Liver (tissue), 9 donors: ENCODE measurements around the gene EHBP1. TPM values are rescaled to one million over a fixed set of nuclear protein-coding genes. Genes with fewer than 3 reads are reported as not detected.

Experiments
- DNase-seq: peaks from one replicate; pipeline ENCODE4 v3.0.0-alpha.2; 2017; ENCODE audit warnings: low spot score
- H3K27ac ChIP-seq, 2 donors: one replicate each; pipeline ENCODE4 v1.7.0; 2013; ENCODE audit warnings: inconsistent platforms in 2 of 2, low read length in 2 of 2, control low read depth in 1 of 2, low read depth in 1 of 2, mild to moderate bottlenecking in 1 of 2
- H3K27me3 ChIP-seq, 4 donors: one replicate each; pipeline versions ENCODE4 v1.6.1 to v1.7.0; 2013; ENCODE audit warnings: low read length in 3 of 4, inconsistent platforms in 1 of 4, mild to moderate bottlenecking in 1 of 4, moderate library complexity in 1 of 4; ENCODE audit not compliant: control insufficient read depth in 4 of 4, insufficient read depth in 4 of 4
- H3K36me3 ChIP-seq, 4 donors: one replicate each; pipeline versions ENCODE4 v1.6.1 to v1.7.0; 2013; ENCODE audit warnings: low read length in 3 of 4, mild to moderate bottlenecking in 3 of 4, low read depth in 1 of 4, moderate library complexity in 1 of 4; ENCODE audit not compliant: control insufficient read depth in 4 of 4, insufficient read depth in 3 of 4
- H3K4me1 ChIP-seq, 4 donors: one replicate each; pipeline versions ENCODE4 v1.6.1 to v1.7.0; 2013; ENCODE audit warnings: low read length in 3 of 4, mild to moderate bottlenecking in 3 of 4, moderate library complexity in 1 of 4; ENCODE audit not compliant: control insufficient read depth in 4 of 4, insufficient read depth in 4 of 4
- H3K4me3 ChIP-seq, 3 donors: one replicate each; pipeline versions ENCODE4 v1.6.1 to v1.7.0; 2013; ENCODE audit warnings: low read length in 3 of 3, control low read depth in 1 of 3, low read depth in 1 of 3, mild to moderate bottlenecking in 1 of 3
- H3K9ac ChIP-seq, 2 donors: one replicate each; pipeline ENCODE4 v1.7.0; 2013; ENCODE audit warnings: low read length in 2 of 2, mild to moderate bottlenecking in 2 of 2, moderate library complexity in 2 of 2, control low read depth in 1 of 2, low read depth in 1 of 2
- H3K9me3 ChIP-seq, 4 donors: one replicate each; pipeline versions ENCODE4 v1.6.1 to v1.7.0; 2013; ENCODE audit warnings: low read length in 3 of 4; ENCODE audit not compliant: control insufficient read depth in 4 of 4
- ATF3 ChIP-seq: IDR thresholded peaks from 2 replicates; pipeline ENCODE4 v1.6.1; 2016; ENCODE audit warnings: antibody characterized with exemption
- CTCF ChIP-seq: fragments of 150-350 bp; IDR thresholded peaks from 2 replicates; pipeline ENCODE4 v1.5.1; 2017; ENCODE audit warnings: improper control_type of control experiment, low read depth, low read length; ENCODE audit not compliant: missing input control
- FOXA1 ChIP-seq: IDR thresholded peaks from 2 replicates; pipeline ENCODE4 v1.6.1; 2016; ENCODE audit warnings: antibody characterized with exemption
- FOXA2 ChIP-seq: IDR thresholded peaks from 2 replicates; pipeline ENCODE4 v1.6.1; 2016; ENCODE audit warnings: antibody characterized with exemption
- GABPA ChIP-seq, 2 donors: IDR thresholded peaks in 1 of 2; conservative IDR thresholded peaks in 1 of 2; 2 replicates each; pipeline ENCODE4 v1.6.1; 2016; ENCODE audit warnings: antibody characterized with exemption in 2 of 2, mild to moderate bottlenecking in 1 of 2, moderate library complexity in 1 of 2
- HNF4A ChIP-seq, 2 donors: conservative IDR thresholded peaks; 2 replicates each; pipeline ENCODE4 v1.6.1; 2016; ENCODE audit warnings: antibody characterized with exemption in 2 of 2, mild to moderate bottlenecking in 2 of 2
- HNF4G ChIP-seq: IDR thresholded peaks from 2 replicates; pipeline ENCODE4 v1.6.1; 2016; ENCODE audit warnings: antibody characterized with exemption
- JUND ChIP-seq, 2 donors: IDR thresholded peaks; 2 replicates each; pipeline ENCODE4 v1.6.1; 2016; ENCODE audit warnings: antibody characterized with exemption in 2 of 2
- MAX ChIP-seq: IDR thresholded peaks from 2 replicates; pipeline ENCODE4 v1.6.1; 2016; ENCODE audit warnings: antibody characterized with exemption
- NR2F2 ChIP-seq: IDR thresholded peaks from 2 replicates; pipeline ENCODE4 v1.6.1; 2016; ENCODE audit warnings: antibody characterized with exemption
- RAD21 ChIP-seq, 2 donors: IDR thresholded peaks; 2 replicates each; pipeline ENCODE4 v1.6.1; 2016; ENCODE audit warnings: antibody characterized with exemption in 2 of 2, mild to moderate bottlenecking in 2 of 2
- REST ChIP-seq: IDR thresholded peaks from 2 replicates; pipeline ENCODE4 v1.6.1; 2016; ENCODE audit warnings: antibody characterized with exemption, mild to moderate bottlenecking
- RXRA ChIP-seq, 2 donors: IDR thresholded peaks; 2 replicates each; pipeline ENCODE4 v1.6.1; 2017 to 2018; ENCODE audit warnings: antibody characterized with exemption in 2 of 2, mild to moderate bottlenecking in 1 of 2
- TAF1 ChIP-seq: conservative IDR thresholded peaks from 2 replicates; pipeline ENCODE4 v1.6.1; 2016; ENCODE audit warnings: antibody characterized with exemption, mild to moderate bottlenecking
- YY1 ChIP-seq: IDR thresholded peaks from 2 replicates; pipeline ENCODE4 v1.6.1; 2016; ENCODE audit warnings: antibody characterized with exemption, mild to moderate bottlenecking
- WGBS: extraction: QIAGEN DNeasy Blood & Tissue Kit; methylation state at CpG from one replicate; pipeline ENCODE4 v1.1.7; 2013; 5-methylcytosine and 5-hydroxymethylcytosine counted together
- polyA plus RNA-seq, 2 donors: library from polyadenylated mRNA; stranded (reverse) in 1 of 2; unstranded in 1 of 2; fragments of 200-250 nt in 1 of 2; fragments of >200 nt in 1 of 2; fragmentation: Nextera tagmentation in 1 of 2; extraction: Ambion mirVana in 1 of 2; gene quantifications; one replicate each; pipeline versions ENCODE4 v1.2.1 to v1.2.3, GENCODE V29; 2013 to 2015
- total RNA-seq, 2 donors: library from RNA; depleted of rRNA; stranded (reverse); fragments of >200 nt; gene quantifications; one replicate each; pipeline ENCODE4 v1.2.3, GENCODE V29; 2014
- donor health status: healthy.
- donor health status: healthy.
- donor health status: healthy.
- donor health status: healthy.
- donor health status: healthy.

Gene EHBP1
- total and polyA plus RNA-seq, 4 donors = 16.6 to 85.8 (median 24.4) TPM

- Histone ChIP-seq H3K4me3 (no peak overlapping the region), H3K36me3 (peaks cover 0 to 28% (median 20%) of the 10 kb centered on the region in 4 donors), H3K9me3 (no peaks in the 10 kb centered on the region), H3K27me3 (no peaks in the 10 kb centered on the region), H3K27ac (no peak overlapping the region), H3K9ac (no peak overlapping the region), H3K4me1 (peaks cover 0 to 6% (median 5%) of the 10 kb centered on the region in 4 donors)
- 89% methylated on average over 4 of the region's 4 CpGs for WGBS
- no peak for TF ChIP-seq GABPA (IDR thresholded peaks at IDR 0.05 in 1 of 2, conservative IDR thresholded peaks at IDR 0.05 in 1 of 2)
- TF ChIP-seq TAF1 = no peak
- TF ChIP-seq ATF3 = no peak
- no peak for TF ChIP-seq CTCF
- TF ChIP-seq FOXA1 = no peak
- no peak for TF ChIP-seq NR2F2
- TF ChIP-seq RXRA (IDR thresholded peaks at IDR 0.05) = no peak
- no peak for TF ChIP-seq JUND (IDR thresholded peaks at IDR 0.05)
- no peak for TF ChIP-seq FOXA2
- TF ChIP-seq REST = no peak
- no peak for DNase-seq
These were observed 121.6 kb downstream of the EHBP1 start for GRCh38 chr2:62826953-62827675.

- TF ChIP-seq CTCF (no peak), MAX (no peak), RAD21 (IDR thresholded peaks at IDR 0.05) (no peak), TAF1 (no peak), HNF4A (conservative IDR thresholded peaks at IDR 0.05) (no peak), HNF4G (no peak), YY1 (no peak)
- no peak for DNase-seq
- peaks cover 0 to 42% (median 30%) of the 10 kb centered on the region in 4 donors for H3K36me3 ChIP-seq
- no peak overlapping the region for H3K4me3 ChIP-seq
- H3K9me3 ChIP-seq = peaks cover 0 to 5% (median 0%) of the 10 kb centered on the region in 4 donors
- H3K27me3 ChIP-seq = no peaks in the 10 kb centered on the region
- no peak overlapping the region for H3K27ac ChIP-seq
- no peak overlapping the region for H3K9ac ChIP-seq
- no peaks in the 10 kb centered on the region for H3K4me1 ChIP-seq
These were observed 126.2 kb downstream of the EHBP1 start for GRCh38 chr2:62831729-62832128.
